Measurements from ENCODE around the gene CDK9.

GRCh38 chr9:127779136-127779981 is 6.5 kb upstream of the CDK9 start:
- TF ChIP-seq, protein P1, sequence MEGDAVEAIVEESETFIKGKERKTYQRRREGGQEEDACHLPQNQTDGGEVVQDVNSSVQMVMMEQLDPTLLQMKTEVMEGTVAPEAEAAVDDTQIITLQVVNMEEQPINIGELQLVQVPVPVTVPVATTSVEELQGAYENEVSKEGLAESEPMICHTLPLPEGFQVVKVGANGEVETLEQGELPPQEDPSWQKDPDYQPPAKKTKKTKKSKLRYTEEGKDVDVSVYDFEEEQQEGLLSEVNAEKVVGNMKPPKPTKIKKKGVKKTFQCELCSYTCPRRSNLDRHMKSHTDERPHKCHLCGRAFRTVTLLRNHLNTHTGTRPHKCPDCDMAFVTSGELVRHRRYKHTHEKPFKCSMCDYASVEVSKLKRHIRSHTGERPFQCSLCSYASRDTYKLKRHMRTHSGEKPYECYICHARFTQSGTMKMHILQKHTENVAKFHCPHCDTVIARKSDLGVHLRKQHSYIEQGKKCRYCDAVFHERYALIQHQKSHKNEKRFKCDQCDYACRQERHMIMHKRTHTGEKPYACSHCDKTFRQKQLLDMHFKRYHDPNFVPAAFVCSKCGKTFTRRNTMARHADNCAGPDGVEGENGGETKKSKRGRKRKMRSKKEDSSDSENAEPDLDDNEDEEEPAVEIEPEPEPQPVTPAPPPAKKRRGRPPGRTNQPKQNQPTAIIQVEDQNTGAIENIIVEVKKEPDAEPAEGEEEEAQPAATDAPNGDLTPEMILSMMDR (IDR thresholded peaks at IDR 0.05; ENCODE audit: insufficient read depth, low read length), result no peak
- TF ChIP-seq POLR2AphosphoS5 (IDR thresholded peaks at IDR 0.05; ENCODE audit: low read depth) (peak; percentile 69), GABPA (IDR thresholded peaks at IDR 0.05; ENCODE audit: low read depth) (no peak)

All from HL-60 (cell line).